Subcutaneous adipose tissue (tissue), 4 donors: ENCODE measurements around the gene VCAN. TPM values are rescaled to one million over a fixed set of nuclear protein-coding genes. Genes with fewer than 3 reads are reported as not detected.

Experiments
- total RNA-seq, 4 donors: library from RNA; depleted of rRNA; stranded (reverse); fragments of >200 nt; gene quantifications; one replicate each; pipeline ENCODE4 v1.1.0, GENCODE V29; 2016
- TF ChIP-seq, protein P1 (sequence below): fragments of 450-650 bp; IDR thresholded peaks from one replicate; pipeline ENCODE4 v1.5.1; 2016; ENCODE audit warnings: low read depth, mild to moderate bottlenecking, control low read depth, antibody characterized with exemption, moderate library complexity

Gene VCAN
- total RNA-seq, 4 donors from 2014 or later, result 101 to 308 (median 252) TPM

DNA sequence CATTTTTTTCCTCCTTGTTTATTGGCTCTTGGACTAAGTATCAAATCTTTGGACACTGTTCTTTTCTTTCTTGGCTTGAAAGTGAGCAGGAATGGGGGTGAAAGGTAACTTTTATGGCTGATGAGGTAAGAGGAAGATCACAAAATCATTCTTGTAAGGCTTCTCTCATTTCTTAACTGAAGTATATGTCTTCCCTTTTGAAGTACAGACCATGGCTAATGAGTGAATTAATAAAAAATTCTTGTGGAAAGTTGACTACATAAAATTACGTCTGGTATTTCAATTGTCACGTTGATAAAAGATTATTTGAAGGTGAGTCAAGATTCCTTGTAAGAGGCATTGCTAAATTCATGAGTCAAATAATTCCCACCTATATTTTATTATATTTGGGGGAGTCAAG, 25.1 kb downstream of the VCAN start:
- TF ChIP-seq, protein P1, sequence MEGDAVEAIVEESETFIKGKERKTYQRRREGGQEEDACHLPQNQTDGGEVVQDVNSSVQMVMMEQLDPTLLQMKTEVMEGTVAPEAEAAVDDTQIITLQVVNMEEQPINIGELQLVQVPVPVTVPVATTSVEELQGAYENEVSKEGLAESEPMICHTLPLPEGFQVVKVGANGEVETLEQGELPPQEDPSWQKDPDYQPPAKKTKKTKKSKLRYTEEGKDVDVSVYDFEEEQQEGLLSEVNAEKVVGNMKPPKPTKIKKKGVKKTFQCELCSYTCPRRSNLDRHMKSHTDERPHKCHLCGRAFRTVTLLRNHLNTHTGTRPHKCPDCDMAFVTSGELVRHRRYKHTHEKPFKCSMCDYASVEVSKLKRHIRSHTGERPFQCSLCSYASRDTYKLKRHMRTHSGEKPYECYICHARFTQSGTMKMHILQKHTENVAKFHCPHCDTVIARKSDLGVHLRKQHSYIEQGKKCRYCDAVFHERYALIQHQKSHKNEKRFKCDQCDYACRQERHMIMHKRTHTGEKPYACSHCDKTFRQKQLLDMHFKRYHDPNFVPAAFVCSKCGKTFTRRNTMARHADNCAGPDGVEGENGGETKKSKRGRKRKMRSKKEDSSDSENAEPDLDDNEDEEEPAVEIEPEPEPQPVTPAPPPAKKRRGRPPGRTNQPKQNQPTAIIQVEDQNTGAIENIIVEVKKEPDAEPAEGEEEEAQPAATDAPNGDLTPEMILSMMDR, result no peak

- TF ChIP-seq, protein P1, result no peak
These were observed 27.0 kb downstream of the VCAN start for GRCh38 chr5:83498585-83498984.

GRCh38 chr5:83503662-83504061, 32.1 kb downstream of the VCAN start:
- TF ChIP-seq, protein P1, result no peak

DNA sequence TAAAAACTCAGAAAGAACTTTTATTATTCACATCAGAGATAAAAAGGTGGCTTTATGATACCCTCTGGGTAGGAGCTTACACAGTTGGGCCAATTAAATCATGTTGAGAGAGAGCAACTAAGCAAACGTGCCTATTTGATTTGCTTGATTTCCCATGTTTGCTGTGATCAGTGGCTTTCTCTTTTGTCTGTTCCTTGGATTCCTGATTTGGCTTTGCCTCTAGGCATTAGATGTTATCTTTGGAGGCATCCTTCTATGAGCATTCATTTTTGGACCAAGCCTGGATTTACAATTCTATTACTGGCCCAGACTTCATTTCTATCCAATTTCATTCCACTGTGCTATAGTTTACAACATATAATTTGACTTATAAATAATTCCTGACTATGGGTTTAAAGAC, 35.9 kb downstream of the VCAN start:
- TF ChIP-seq, protein P1, result no peak

DNA sequence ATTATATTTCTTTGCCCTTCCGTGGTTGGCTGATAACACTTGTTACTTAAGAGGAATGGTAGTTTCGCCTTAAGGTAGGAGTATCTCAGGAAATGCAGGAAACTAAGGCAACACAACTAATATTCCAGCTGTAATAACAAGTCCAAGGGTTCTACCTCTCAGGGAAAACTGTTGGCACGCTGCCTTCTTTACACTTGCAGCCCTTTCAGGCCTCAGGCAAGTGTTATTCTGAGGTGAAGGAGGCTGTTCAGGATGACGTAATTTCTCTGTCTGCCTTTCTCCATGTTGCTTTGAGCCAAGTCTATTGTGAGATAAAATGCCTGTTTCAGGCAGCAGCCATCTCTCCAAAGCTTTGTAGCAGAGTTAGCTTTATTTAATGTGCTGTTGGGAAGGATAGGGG, 38.0 kb downstream of the VCAN start:
- TF ChIP-seq, protein P1, result no peak

GRCh38 chr5:83510260-83510659, 38.7 kb downstream of the VCAN start:
- TF ChIP-seq, protein P1, result no peak

DNA sequence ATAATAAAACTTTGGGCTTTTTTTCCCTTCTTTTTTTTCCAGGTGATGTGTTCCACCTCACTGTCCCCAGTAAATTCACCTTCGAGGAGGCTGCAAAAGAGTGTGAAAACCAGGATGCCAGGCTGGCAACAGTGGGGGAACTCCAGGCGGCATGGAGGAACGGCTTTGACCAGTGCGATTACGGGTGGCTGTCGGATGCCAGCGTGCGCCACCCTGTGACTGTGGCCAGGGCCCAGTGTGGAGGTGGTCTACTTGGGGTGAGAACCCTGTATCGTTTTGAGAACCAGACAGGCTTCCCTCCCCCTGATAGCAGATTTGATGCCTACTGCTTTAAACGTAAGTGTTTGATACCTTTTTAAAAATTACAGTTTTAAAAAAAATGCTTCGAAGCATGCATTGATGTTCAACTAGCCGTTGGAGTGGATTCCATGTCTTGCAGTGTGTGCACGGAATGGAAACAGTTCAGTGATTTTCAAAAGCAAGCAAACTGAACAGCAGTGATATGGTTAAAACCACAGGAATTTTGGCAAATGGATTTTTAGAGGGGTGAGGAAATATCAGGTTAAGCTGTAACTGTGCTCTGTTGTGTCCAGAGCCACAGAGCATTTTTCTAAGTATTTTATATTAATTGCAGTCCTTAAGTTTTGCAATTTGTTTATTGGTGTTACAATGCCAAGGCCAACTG, 40.7 kb downstream of the VCAN start:
- TF ChIP-seq, protein P1, result no peak
